Epithelial cell of prostate (primary cell): Measurements from ENCODE around the gene IER5.

Experiments
- DNase-seq: peaks from one replicate; pipeline ENCODE4 v3.0.0-alpha.2; 2011; ENCODE audit warnings: low read depth, low spot score
- H3K27ac ChIP-seq: fragments of 450-650 bp; 2 replicates; pipeline ENCODE4 v1.5.1; 2017; ENCODE audit warnings: mild to moderate bottlenecking

IER5 gene

DNA sequence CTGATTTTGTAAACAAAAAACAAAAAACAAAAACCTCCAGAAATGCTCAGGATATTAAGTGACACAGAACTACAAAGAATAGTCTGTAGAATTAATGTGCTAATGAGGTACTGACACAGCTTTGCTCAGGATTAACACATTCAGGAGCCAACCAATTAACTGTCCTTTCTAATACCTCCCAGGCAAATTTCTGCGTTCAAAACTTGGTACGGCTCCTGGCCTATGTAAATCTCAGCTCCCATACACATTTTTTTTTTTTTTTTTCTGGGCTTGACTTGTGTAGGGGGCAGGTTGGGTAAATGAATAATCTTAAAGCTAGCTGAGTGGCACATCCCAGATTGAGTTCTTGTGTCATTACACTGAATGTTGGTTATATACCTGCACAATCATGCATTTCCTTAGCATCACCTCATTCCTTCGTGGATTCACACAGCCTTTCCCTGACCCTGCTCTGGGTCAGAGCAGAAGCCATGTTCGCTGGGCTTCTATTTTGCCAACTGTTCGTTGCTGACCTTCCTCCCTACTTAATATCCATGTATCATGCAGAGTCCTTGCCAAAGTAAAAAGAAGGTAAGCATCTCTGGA lies 12.6 kb upstream of the IER5 start:
- DNase-seq: no peak
- peak overlapping the region; percentile 7 for H3K27ac ChIP-seq

DNA sequence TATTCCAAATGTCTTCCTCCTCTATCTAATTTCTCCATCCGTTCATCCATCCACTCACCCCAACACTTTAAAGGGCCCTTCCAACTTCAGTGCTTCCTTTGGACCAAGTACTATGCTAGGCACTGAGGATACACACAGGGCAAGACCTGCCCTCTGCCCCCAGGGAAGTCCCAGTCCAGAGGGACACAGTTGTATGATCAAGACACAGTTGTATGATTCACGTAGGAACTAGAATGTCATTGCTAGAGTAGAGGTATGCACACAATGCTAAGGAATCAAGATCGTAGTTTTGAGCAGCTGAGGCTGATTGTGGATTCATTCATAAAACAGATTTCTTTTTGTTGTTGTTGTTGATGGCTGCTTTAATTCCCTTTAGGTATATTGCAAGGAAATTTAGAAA lies 11.6 kb upstream of the IER5 start:
- peak overlapping the region; percentile 94 for H3K27ac ChIP-seq
- DNase-seq: no peak

DNA sequence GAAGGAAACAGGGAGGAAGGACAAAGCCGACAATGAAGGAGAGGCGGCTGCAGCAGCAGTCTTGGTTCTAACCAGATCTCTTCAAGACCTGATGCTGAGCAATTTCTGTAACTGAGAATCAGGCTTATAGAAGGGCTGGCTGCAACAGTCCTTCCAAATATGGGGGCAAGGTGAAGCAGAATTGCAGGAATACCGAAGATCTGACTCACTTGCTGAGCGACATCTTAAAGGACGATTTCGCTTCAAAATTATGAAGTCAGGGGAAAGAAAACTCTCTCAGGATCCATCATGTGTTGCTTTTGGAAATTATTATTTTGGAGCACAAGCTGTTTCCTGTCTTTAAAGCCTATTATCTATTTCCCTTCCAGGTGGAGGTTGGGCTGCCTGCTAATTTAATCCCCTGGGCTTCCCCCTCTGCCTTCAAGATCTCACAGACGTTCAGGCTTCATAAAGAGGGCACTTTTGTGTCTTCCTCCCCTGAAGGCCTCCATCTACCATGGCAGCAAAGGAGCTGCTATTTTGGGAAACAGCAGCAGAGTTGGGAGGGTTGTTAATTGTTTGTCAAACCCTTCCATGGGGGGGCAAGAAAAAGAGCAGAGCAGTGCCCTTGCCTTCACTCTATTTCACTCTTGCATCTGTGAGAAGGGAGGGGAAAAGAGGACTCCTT lies 10.8 kb upstream of the IER5 start:
- peak overlapping the region; percentile 94 for H3K27ac ChIP-seq
- DNase-seq: no peak

DNA sequence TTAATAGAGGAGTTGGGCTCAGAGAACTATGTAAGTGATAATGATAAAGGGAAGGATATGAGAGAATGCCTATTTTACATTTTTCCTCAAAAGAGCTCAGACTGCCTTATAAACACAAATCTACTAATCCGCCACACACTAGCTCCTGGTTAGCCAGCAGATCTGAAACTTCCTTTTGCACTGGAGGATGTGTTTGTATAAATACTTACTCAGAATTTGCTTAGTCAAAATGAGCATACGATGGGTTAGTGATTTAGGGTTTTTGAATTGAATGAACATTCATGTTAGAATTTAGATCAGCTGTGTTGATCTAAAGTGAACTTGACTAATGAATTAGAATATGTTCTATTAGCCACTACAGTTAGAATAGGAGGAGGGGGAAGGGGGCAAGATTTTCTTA lies 9.1 kb upstream of the IER5 start:
- no peak for DNase-seq

DNA sequence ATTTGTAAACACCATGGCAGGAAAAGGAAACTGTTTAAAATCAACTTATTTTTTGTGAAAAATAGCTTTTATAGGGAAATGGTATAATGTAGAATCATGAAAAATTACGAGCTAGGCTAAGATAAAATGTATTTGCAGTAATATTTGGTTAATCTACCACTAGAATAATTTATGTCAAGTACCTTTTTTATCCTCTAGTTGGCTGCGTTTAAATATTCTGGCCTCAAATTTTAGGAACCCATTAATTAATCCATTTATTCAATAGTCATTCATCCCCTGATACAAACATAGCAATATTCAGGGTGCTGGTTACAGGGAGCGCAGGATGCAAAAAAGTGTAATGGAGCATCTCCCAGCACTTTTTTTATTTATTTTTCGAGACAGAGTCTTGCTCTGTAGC lies 8.6 kb upstream of the IER5 start:
- peak overlapping the region; percentile 94 for H3K27ac ChIP-seq
- DNase-seq: no peak

More for the DNA sequence above, 9.1 kb upstream of the IER5 start:
- peak overlapping the region; percentile 94 for H3K27ac ChIP-seq

DNA sequence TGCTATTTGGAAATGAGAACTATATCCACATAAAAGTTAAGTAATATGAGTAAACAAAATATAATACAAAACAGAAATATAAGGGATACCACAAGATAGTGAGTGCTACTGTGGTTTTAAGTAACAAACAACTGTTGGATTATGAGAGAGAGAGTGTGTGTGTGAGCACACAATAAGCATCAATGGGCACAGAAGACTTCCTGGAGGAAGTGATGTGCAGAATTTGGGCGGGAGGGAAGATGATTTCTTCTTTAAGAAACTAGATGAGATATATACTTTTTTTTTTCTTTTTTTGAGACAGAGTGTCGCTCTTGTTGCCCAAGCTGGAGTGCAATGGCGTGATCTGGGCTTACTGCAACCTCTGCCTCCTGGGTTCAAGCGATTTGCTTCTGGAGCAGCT lies 7.9 kb upstream of the IER5 start:
- H3K27ac ChIP-seq: no peak overlapping the region
- DNase-seq: no peak

DNA sequence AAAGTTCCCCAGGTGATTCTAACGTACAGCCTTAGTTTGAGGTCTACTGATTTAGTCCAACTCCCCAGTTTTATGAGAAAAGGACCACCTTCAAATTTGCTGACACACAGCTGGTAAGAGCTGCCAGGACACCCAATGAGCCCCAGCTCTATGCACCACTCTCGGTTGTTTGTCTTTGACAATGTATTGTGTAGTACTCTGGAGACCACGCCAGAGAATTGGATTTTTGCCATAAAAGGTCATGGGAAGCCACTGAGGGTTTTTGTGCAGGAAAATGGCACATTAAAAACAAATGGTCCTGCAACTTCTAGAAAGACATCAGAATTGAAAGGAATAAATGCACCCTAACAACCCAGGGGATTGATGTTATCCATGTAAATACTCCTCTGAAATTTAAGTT lies 7.1 kb upstream of the IER5 start:
- no peak for DNase-seq
- H3K27ac ChIP-seq: no peak overlapping the region

DNA sequence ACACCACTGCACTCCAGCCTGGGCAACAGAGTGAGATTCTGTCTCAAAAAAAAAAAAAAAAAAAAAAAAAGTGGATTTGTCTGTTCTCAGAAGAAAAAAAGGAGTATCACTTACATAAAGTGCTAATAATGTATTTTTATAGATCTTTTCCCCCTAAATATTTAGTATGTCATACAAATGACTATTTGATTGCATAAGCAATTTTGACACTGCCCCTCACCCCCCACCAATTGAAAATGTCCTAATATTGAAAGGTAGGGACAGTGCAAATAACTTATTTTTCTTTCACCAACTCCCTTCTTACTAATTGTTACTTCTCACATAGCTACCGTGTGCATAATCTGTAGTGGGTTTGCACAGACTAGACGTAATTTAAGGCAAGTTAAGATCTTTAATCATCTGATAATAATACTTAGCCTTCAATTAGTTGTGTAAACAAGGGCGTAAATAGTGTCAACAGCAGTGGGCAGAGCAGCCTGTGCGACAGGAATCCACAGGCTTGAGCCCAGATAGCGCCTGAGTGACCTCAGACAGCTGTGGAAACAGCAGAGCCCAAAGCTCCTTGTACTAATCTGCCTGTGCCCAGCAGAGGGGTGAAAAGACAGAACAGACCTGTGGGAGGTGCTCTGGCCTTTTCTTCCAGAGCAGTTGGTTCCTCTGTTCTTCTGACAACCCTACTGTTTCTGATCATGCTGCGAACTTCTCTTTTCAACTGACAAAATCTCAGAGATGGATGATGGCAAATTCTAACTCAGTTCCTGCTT lies 4.5 kb upstream of the IER5 start:
- H3K27ac ChIP-seq: no peak overlapping the region
- no peak for DNase-seq

DNA sequence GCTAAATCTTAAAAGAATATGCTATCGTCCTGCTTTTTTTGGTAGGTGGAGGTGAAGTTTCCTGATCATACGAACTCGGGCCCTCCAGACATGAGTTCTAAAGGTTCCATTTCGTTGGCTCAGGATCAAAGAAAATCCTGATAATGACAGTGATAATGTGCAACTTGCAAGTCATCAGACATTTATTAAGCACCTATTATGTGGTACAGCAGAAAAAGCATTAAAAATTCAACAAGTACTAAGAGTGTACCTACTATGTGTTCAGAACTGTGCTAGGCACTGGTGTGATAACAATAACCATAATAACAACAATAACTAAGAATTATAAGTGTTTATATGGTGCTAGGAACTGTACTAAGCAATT lies 3.9 kb upstream of the IER5 start:
- DNase-seq: no peak
- no peak overlapping the region for H3K27ac ChIP-seq

DNA sequence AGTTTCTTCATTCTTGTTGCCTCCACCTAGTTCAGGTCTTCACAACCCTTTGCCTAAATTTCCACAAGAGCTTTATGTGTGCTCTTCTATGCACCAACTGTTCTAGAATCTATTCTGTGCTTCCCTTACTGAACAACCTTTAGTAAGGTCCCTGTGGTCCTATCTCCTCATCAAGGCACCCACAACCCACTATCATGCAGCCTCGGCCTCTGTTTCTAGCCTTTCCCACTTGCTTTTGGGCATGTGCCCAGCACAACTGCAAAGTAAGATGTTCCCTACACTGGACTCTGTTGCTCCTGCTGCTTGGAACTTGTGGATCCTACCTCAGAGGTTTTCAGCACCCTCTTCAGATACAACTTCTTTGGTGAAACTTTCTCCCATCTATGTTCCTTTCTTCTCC lies 2.4 kb upstream of the IER5 start:
- no peak for DNase-seq
- H3K27ac ChIP-seq: peak overlapping the region; percentile 92

DNA sequence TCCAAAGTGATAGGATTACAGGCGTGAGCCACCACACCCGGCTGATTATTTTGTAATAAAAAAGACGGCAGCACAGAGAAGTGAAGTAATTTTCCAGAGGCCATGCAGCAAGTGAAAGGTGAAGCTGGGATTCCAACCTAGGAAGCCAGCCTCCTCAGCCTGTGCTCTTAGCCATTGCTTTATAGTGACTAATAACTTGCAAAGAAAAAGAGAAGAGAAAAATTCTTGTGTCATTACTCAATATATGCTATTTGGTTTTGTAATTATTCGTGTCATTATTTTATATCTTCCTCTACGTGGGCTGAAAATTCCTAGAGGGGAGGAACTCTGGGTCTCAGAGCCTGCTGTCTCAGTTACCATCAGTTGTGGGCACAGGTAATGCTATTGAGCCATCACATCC lies 1.6 kb upstream of the IER5 start:
- DNase-seq: no peak
- peak overlapping the region; percentile 92 for H3K27ac ChIP-seq

DNA sequence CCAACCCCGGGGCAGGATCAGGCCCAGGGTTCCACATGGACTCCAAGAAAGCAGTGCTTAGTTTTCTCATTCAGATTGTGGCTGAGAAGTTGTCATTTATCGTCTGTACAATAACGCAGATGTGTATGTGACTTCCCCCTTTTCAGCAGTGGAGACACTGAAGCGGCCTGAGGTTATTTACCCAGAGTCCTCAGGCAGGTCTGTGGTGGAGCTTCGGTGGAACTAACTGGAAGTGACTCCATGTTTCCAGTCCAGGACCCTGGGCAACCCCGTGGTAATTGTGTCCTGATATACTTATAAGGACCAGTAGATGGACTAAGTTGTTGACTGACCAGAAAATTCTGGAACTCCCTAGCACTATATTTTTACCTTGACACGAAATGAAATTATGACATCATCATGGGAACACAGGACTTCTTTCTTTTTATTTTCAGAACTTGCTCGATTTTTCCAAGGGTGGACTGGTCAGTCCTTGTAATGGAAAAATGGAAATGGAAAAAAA lies 1.0 kb upstream of the IER5 start:
- peak overlapping the region; percentile 92 for H3K27ac ChIP-seq
- no peak for DNase-seq

DNA sequence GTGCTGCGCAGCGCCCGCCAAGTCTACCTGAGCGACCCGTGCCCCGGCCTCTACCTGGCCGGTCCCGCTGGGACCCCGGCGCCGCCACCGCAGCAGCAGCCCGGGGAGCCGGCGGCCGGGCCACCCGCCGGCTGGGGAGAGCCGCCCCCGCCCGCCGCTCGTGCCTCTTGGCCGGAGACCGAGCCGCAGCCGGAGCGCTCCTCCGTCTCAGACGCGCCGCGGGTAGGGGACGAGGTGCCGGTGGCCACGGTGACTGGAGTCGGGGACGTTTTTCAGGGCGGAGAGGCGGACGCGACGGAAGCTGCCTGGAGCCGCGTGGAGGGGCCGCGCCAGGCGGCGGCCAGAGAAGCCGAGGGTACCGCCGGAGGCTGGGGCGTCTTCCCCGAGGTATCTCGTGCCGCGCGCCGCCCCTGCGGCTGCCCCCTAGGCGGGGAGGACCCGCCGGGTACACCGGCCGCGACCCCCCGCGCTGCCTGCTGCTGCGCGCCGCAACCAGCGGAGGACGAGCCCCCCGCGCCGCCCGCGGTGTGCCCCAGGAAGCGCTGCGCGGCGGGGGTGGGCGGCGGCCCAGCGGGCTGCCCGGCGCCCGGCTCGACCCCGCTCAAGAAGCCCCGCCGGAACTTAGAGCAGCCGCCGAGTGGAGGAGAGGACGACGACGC lies 646 bp downstream of the IER5 start:
- peak overlapping the region; percentile 92 for H3K27ac ChIP-seq
- no peak for DNase-seq

DNA sequence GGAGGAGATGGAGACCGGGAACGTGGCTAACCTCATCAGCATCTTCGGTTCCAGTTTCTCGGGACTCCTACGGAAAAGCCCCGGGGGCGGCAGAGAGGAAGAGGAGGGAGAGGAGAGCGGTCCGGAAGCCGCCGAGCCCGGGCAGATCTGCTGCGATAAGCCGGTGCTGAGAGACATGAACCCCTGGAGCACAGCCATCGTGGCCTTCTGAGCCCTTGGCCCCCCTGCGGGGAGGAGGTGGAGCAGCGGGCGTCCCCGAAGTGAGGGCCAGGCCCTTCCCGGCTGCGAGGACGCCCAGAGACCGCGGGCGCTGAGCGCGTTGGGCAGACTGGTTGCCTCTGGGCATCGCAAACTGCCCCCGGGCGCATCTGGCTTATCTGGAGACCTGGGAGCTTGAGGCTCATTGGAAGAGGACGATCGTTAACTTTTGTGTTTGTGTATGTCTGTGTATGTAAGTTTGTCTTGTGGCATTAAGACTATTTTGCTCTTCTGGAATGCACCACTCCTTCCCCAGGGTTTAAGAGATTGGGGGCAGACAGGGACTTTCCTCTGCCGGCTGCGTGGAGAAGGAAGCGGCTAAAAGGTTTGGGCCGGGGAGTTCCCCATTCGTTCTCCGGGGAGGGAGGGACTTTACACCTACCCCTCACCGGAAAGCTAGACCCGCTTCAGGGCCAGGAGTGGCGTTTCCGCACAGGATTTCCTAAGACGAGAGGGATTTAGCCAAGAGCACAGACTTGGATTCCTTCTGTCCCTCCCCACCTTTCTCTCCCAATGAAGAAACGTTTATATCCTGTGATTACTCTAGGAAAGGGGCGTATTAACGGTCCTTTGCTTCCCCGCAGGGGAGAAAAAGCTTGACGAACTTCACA lies 1.4 kb downstream of the IER5 start:
- peak overlapping the region; percentile 92 for H3K27ac ChIP-seq
- no peak for DNase-seq

DNA sequence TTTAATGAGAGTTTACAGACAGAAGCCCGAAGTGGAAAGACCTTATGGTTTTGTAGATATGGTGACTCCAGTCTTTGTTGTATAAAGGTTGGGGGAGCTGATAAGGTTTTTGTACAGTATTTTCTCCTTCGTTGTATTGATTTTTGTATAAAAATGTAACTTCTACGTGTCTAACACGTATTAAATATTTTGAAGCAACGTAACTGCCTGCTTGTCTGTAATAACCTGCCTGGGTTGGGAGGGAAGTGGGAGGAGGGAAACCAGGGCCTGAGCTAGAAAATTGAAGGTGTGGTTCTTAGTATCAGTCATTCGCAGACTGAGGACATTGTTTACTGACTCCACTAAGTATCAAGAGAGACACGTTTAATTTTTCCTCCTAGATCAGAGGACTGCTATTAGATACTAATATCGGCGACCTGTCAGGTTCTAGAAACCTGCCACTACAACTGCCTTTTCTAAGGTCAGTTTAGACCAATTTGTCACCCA lies 2.2 kb downstream of the IER5 start:
- no peak for DNase-seq
- peak overlapping the region; percentile 92 for H3K27ac ChIP-seq

DNA sequence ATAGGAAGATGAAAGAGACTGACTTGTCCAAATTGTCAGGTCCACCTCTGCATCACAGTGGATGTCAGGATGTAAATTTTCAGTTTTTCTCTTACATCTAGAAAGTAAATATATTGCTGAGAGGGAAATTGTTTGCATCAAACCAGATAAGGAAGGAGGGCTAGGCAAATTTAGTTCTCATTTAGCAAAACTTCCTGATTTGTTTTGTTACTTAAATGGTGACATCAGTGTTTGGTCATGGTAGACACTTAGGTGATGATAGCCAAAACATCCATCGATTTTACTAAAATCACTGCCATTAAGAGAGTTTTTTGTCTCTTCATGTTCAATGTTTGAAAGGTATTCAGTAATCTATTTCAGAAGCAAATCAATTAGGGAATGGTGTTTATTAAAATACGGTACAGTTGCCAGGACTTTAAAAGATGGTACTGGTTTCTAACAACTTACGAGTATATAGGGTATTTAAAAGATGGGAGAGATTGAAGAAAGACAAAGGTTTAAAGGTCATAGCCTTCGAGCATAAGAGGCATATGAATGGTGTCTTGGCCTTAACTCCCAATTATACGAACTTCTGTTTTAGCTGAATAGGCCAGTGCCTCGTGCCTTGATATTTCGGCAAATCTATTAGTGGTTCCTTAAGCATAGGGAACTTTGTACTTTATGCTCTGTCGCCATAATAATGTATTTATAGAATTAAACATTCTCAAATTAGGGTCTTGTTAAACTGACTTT lies 3.0 kb downstream of the IER5 start:
- peak overlapping the region; percentile 92 for H3K27ac ChIP-seq
- no peak for DNase-seq

DNA sequence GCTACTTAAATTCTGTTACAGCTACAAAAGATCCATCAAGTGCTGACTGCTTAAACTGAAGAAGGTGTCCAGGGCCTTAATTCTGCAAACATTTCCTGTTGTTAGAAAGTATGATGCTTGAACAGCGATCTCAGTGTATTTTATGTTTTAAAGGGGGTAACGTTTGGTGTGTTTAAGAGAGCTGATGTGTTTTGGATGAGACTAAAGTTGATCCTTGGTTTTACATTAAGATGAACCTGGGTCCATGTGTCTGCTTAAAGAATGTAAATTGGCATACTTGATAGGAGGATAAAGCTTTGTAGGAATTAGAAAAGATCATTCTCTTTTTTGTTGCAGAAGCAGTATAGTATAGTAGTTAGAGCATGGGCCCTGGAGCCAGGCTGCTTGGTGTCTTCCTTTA lies 3.6 kb downstream of the IER5 start:
- no peak for DNase-seq
- H3K27ac ChIP-seq: peak overlapping the region; percentile 92

DNA sequence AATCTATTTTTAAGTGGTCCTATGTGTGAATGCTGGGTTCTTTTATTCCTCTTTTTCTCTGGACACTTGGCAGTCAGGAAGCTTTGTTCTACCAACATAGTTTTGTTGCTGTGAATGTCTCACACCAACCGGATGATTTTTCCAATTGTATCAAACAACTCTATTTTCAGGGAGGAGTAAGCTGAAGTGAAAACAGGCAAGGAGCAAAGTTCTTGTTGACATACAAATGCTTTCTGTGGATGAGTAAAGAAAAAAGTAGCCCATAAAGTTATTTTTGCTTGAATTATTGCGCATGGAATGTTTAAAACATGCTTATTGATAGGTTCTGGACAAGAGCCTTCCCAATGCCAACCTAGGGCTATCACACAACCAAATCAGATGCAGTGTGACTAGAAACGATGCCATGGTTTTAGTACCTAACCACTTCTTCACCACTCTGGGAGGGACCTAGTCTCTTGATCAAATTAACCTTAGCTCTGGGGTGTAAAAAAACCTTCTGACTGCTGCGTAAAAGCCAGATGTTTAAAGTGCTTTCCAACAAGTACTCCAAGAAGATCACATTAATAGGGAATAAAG lies 4.5 kb downstream of the IER5 start:
- DNase-seq: no peak
- H3K27ac ChIP-seq: peak overlapping the region; percentile 92
